K562 (cell line): Measurements from ENCODE around the gene ZNF24. TPM values are rescaled to one million over a fixed set of nuclear protein-coding genes. Genes with fewer than 3 reads are reported as not detected.

ENCODE experiments used
- NR2C2 ChIP-seq, 2 experiments: fragments of 200-800 bp in 1 of 2; sonication (Bioruptor generic) in 1 of 2; sonication (generic) in 1 of 2; formaldehyde crosslinking in 1 of 2; IDR thresholded peaks; 2 replicates each; pipeline versions ENCODE4 v1.6.1 to v1.8.0; 2016 to 2022; ENCODE audit warnings: mild to moderate bottlenecking in 1 of 2, missing compliant biosample characterization in 1 of 2, missing genetic modification characterization in 1 of 2, missing genetic modification reagents in 1 of 2
- PTRF ChIP-seq: fragments of 450-650 bp; IDR thresholded peaks from 2 replicates; pipeline ENCODE4 v1.6.1; 2016; ENCODE audit warnings: mild to moderate bottlenecking, missing genetic modification characterization, missing compliant biosample characterization
- RBM25 ChIP-seq: fragments of 200-400 bp; formaldehyde crosslinking; IDR thresholded peaks from 2 replicates; pipeline ENCODE4 v1.6.1; 2018; ENCODE audit warnings: low read length, low read depth, moderate library complexity; ENCODE audit not compliant: severe bottlenecking
- RBM34 ChIP-seq: fragments of 200-400 bp; formaldehyde crosslinking; IDR thresholded peaks from 2 replicates; pipeline ENCODE4 v1.6.1; 2018; ENCODE audit warnings: low read length, borderline replicate concordance; ENCODE audit not compliant: insufficient read depth
- XRCC5 ChIP-seq: fragments of 200-400 bp; formaldehyde crosslinking; IDR thresholded peaks from 2 replicates; pipeline ENCODE4 v1.6.1; 2017; ENCODE audit warnings: low read depth, mild to moderate bottlenecking, low read length
- polyA plus RNA-seq, 8 experiments: library from polyadenylated mRNA; depleted of rRNA in 4 of 8; stranded (reverse) in 5 of 8; unstranded in 3 of 8; fragments of >200 nt; fragmentation: Nextera tagmentation in 2 of 8; fragmentation: Illumina TruSeq in 1 of 8; extraction: Ambion mirVana in 2 of 8; extraction: Trizol in 1 of 8; gene quantifications; 2 replicates each; pipeline versions ENCODE4 v1.2.1 to v1.2.3, GENCODE V29; 2011 to 2014; ENCODE audit warnings: inconsistent platforms in 1 of 8, missing spikeins in 1 of 8
- total RNA-seq, 7 experiments: library from RNA; depleted of rRNA in 6 of 7; stranded (reverse); fragments of >200 nt in 6 of 7; fragmentation: Illumina TruSeq in 2 of 7; extraction: Trizol in 2 of 7; gene quantifications; 2 replicates each; pipeline versions ENCODE4 v1.2.1 to v1.2.3, GENCODE V29; 2011 to 2021; ENCODE audit warnings: low replicate concordance in 1 of 7
- TF ChIP-seq, protein P1 (sequence below): fragments of 450-650 bp; IDR thresholded peaks from 2 replicates; pipeline ENCODE4 v1.6.1; 2016; ENCODE audit warnings: mild to moderate bottlenecking, moderate library complexity
- TF ChIP-seq, protein P2 (sequence below): sonication (generic); formaldehyde crosslinking; IDR thresholded peaks from 2 replicates; pipeline ENCODE4 v1.8.1; 2022; ENCODE audit warnings: missing genetic modification reagents
- TF ChIP-seq, protein P3 (sequence below): conservative IDR thresholded peaks from 2 replicates; pipeline ENCODE4 v1.6.1; 2011; ENCODE audit warnings: low read depth, mild to moderate bottlenecking, low read length; ENCODE audit not compliant: control insufficient read depth
- TF ChIP-seq, protein P4 (sequence below): sonication (generic); formaldehyde crosslinking; IDR thresholded peaks from 2 replicates; pipeline ENCODE4 v1.8.0; 2022; ENCODE audit warnings: missing genetic modification reagents, mild to moderate bottlenecking, borderline replicate concordance

Gene ZNF24
- total and polyA plus RNA-seq, 9 of the 15 experiments (the other 6 are each of a cell fraction or from before 2014, with no cell fraction given): 35.7 to 72.8 (median 54.1) TPM

DNA sequence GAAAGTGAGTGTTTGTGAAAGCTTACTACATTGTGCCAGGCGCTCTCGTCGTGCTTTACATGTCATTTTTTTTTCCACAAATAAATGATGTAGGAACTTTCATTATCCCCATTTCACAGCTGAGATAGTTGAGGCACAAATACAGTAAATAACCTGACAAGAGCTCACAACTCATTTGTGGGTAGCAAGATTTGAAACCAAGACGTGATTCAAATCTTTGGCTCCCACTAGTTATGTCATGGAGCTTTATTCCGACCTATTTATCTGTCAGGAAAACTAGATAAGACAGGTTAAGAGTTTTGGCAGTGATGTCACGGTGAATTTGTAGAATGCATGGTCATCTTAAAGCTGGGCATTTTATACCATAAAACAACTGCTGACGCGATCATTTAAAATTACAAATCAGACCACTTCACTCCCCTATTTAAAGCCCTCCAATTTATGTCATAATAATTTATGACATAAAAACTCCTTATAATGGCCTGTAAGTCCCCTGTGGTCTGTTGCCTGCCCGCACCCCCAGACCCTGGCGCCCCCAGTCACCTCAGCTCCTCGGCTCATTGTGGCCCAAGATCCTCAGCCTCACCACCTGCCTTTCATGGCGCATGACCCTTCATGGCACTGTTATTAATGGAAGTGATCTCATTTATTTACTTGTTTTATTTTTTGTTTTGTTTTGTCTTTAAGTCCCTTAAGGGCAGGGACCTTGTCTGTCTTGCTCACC lies 678 bp upstream of the ZNF24 start (continued):
- TF ChIP-seq, protein P1, sequence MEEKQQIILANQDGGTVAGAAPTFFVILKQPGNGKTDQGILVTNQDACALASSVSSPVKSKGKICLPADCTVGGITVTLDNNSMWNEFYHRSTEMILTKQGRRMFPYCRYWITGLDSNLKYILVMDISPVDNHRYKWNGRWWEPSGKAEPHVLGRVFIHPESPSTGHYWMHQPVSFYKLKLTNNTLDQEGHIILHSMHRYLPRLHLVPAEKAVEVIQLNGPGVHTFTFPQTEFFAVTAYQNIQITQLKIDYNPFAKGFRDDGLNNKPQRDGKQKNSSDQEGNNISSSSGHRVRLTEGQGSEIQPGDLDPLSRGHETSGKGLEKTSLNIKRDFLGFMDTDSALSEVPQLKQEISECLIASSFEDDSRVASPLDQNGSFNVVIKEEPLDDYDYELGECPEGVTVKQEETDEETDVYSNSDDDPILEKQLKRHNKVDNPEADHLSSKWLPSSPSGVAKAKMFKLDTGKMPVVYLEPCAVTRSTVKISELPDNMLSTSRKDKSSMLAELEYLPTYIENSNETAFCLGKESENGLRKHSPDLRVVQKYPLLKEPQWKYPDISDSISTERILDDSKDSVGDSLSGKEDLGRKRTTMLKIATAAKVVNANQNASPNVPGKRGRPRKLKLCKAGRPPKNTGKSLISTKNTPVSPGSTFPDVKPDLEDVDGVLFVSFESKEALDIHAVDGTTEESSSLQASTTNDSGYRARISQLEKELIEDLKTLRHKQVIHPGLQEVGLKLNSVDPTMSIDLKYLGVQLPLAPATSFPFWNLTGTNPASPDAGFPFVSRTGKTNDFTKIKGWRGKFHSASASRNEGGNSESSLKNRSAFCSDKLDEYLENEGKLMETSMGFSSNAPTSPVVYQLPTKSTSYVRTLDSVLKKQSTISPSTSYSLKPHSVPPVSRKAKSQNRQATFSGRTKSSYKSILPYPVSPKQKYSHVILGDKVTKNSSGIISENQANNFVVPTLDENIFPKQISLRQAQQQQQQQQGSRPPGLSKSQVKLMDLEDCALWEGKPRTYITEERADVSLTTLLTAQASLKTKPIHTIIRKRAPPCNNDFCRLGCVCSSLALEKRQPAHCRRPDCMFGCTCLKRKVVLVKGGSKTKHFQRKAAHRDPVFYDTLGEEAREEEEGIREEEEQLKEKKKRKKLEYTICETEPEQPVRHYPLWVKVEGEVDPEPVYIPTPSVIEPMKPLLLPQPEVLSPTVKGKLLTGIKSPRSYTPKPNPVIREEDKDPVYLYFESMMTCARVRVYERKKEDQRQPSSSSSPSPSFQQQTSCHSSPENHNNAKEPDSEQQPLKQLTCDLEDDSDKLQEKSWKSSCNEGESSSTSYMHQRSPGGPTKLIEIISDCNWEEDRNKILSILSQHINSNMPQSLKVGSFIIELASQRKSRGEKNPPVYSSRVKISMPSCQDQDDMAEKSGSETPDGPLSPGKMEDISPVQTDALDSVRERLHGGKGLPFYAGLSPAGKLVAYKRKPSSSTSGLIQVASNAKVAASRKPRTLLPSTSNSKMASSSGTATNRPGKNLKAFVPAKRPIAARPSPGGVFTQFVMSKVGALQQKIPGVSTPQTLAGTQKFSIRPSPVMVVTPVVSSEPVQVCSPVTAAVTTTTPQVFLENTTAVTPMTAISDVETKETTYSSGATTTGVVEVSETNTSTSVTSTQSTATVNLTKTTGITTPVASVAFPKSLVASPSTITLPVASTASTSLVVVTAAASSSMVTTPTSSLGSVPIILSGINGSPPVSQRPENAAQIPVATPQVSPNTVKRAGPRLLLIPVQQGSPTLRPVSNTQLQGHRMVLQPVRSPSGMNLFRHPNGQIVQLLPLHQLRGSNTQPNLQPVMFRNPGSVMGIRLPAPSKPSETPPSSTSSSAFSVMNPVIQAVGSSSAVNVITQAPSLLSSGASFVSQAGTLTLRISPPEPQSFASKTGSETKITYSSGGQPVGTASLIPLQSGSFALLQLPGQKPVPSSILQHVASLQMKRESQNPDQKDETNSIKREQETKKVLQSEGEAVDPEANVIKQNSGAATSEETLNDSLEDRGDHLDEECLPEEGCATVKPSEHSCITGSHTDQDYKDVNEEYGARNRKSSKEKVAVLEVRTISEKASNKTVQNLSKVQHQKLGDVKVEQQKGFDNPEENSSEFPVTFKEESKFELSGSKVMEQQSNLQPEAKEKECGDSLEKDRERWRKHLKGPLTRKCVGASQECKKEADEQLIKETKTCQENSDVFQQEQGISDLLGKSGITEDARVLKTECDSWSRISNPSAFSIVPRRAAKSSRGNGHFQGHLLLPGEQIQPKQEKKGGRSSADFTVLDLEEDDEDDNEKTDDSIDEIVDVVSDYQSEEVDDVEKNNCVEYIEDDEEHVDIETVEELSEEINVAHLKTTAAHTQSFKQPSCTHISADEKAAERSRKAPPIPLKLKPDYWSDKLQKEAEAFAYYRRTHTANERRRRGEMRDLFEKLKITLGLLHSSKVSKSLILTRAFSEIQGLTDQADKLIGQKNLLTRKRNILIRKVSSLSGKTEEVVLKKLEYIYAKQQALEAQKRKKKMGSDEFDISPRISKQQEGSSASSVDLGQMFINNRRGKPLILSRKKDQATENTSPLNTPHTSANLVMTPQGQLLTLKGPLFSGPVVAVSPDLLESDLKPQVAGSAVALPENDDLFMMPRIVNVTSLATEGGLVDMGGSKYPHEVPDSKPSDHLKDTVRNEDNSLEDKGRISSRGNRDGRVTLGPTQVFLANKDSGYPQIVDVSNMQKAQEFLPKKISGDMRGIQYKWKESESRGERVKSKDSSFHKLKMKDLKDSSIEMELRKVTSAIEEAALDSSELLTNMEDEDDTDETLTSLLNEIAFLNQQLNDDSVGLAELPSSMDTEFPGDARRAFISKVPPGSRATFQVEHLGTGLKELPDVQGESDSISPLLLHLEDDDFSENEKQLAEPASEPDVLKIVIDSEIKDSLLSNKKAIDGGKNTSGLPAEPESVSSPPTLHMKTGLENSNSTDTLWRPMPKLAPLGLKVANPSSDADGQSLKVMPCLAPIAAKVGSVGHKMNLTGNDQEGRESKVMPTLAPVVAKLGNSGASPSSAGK: 0 out of 2 replicates have a peak, but pooled peaks have one; percentile 39
- TF ChIP-seq, protein P2, sequence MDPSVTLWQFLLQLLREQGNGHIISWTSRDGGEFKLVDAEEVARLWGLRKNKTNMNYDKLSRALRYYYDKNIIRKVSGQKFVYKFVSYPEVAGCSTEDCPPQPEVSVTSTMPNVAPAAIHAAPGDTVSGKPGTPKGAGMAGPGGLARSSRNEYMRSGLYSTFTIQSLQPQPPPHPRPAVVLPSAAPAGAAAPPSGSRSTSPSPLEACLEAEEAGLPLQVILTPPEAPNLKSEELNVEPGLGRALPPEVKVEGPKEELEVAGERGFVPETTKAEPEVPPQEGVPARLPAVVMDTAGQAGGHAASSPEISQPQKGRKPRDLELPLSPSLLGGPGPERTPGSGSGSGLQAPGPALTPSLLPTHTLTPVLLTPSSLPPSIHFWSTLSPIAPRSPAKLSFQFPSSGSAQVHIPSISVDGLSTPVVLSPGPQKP: no peak
- TF ChIP-seq, protein P3, sequence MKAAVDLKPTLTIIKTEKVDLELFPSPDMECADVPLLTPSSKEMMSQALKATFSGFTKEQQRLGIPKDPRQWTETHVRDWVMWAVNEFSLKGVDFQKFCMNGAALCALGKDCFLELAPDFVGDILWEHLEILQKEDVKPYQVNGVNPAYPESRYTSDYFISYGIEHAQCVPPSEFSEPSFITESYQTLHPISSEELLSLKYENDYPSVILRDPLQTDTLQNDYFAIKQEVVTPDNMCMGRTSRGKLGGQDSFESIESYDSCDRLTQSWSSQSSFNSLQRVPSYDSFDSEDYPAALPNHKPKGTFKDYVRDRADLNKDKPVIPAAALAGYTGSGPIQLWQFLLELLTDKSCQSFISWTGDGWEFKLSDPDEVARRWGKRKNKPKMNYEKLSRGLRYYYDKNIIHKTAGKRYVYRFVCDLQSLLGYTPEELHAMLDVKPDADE: no peak
- TF ChIP-seq PTRF (tag) (peak; percentile 54; the same call in 1 of the 2 replicates), NR2C2 (CRISPR knock-in tag; IDR thresholded peaks at IDR 0.05) (no peak), NR2C2 (tag; IDR thresholded peaks at IDR 0.05) (0 out of 2 replicates have a peak, but pooled peaks have one; percentile 15), RBM25 (peak; percentile 96), XRCC5 (no peak), RBM34 (no peak)
- TF ChIP-seq, protein P4, sequence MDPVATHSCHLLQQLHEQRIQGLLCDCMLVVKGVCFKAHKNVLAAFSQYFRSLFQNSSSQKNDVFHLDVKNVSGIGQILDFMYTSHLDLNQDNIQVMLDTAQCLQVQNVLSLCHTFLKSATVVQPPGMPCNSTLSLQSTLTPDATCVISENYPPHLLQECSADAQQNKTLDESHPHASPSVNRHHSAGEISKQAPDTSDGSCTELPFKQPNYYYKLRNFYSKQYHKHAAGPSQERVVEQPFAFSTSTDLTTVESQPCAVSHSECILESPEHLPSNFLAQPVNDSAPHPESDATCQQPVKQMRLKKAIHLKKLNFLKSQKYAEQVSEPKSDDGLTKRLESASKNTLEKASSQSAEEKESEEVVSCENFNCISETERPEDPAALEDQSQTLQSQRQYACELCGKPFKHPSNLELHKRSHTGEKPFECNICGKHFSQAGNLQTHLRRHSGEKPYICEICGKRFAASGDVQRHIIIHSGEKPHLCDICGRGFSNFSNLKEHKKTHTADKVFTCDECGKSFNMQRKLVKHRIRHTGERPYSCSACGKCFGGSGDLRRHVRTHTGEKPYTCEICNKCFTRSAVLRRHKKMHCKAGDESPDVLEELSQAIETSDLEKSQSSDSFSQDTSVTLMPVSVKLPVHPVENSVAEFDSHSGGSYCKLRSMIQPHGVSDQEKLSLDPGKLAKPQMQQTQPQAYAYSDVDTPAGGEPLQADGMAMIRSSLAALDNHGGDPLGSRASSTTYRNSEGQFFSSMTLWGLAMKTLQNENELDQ (CRISPR knock-in tag): no peak
